ENCODE results near the gene WNT9A.

Gene WNT9A

DNA sequence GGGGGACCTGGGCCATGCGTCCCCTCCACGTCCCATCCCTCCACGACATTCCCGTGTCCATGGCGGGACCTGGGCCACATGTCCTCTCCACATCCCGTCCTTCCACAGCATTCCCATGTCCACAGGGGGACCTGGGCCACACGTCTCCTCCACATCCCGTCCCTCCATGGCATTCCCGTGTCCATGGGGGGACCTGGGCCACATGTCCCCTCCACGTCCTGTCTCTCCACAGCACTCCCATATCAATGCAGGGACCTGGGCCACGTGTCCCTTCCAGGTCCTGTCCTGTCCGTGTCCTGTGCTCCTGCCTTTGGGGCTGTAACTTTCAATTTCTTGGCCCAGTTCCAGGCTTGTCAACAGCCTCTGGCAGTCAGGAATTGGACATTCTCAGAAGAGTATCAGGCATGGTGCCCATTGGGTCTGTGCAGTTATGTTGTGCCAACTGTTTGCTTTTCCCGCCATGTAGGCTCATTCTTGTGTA, 47.1 kb downstream of the WNT9A start:
- Histone ChIP-seq H3K4me3 (ENCODE audit: low read depth, low read length) (no peak overlapping the region), H3K4me1 (ENCODE audit: control insufficient read depth, insufficient read depth, low read length) (no peaks in the 10 kb centered on the region), H3K36me3 (ENCODE audit: control insufficient read depth in 2 of 2, insufficient read depth in 1 of 2, low read length in 2 of 2) (no peaks in the 10 kb centered on the region), H3K9me3 (ENCODE audit: control insufficient read depth, insufficient read depth, low read depth, low read length) (no peaks in the 10 kb centered on the region), H3K27ac (ENCODE audit: extremely low read depth, low read depth, low read length) (no peak overlapping the region)
- ChIA-PET CTCF (interaction anchor here (1.1 kb wide), 1 partner anchor 138 kb away, joined by 3 read pairs; no protein-coding TSS in a partner anchor), POLR2A (no interaction called here)
- TF ChIP-seq ZNF629 (tag by site-specific recombination; IDR thresholded peaks at IDR 0.05) (no peak), ZNF335 (tag by site-specific recombination; conservative IDR thresholded peaks at IDR 0.05) (no peak), ZNF792 (tag by site-specific recombination; IDR thresholded peaks at IDR 0.05) (peak; percentile 77; the same call in 1 of the 2 replicates), ZNF391 (tag by site-specific recombination; IDR thresholded peaks at IDR 0.05; ENCODE audit: borderline replicate concordance, low read depth) (no peak), IKZF3 (tag by site-specific recombination; IDR thresholded peaks at IDR 0.05) (0 out of 2 replicates have a peak, but pooled peaks have one; percentile 17), EGR2 (tag by site-specific recombination; IDR thresholded peaks at IDR 0.05; ENCODE audit: low read depth) (no peak), WT1 (tag by site-specific recombination; IDR thresholded peaks at IDR 0.05) (no peak), ZNF138 (tag by site-specific recombination; IDR thresholded peaks at IDR 0.05; ENCODE audit: borderline replicate concordance) (no peak), KLF10 (tag by site-specific recombination; IDR thresholded peaks at IDR 0.05) (no peak), BCL11A (tag by site-specific recombination; IDR thresholded peaks at IDR 0.05; ENCODE audit: low read depth) (no peak), ZNF658 (tag by site-specific recombination; IDR thresholded peaks at IDR 0.05) (0 out of 2 replicates have a peak, but pooled peaks have one; percentile 48), ZNF2 (tag by site-specific recombination; IDR thresholded peaks at IDR 0.05) (no peak), PRDM1 (tag by site-specific recombination; IDR thresholded peaks at IDR 0.05) (no peak), HOXC10 (CRISPR knock-in tag; IDR thresholded peaks at IDR 0.05) (no peak), ZNF654 (tag by site-specific recombination; IDR thresholded peaks at IDR 0.05; ENCODE audit: low read depth) (no peak), ZNF423 (tag by site-specific recombination; IDR thresholded peaks at IDR 0.05) (no peak), ZNF350 (tag by site-specific recombination; IDR thresholded peaks at IDR 0.05) (no peak), ZNF354C (tag by site-specific recombination; IDR thresholded peaks at IDR 0.05; ENCODE audit: borderline replicate concordance, low read depth) (no peak), KLF16 (tag by site-specific recombination; IDR thresholded peaks at IDR 0.05) (no peak), TCF7L2 (IDR thresholded peaks at IDR 0.05; ENCODE audit: borderline replicate concordance, low read depth, low read length) (no peak), ZNF146 (tag by site-specific recombination; IDR thresholded peaks at IDR 0.05) (no peak)
- TF ChIP-seq, protein P1, sequence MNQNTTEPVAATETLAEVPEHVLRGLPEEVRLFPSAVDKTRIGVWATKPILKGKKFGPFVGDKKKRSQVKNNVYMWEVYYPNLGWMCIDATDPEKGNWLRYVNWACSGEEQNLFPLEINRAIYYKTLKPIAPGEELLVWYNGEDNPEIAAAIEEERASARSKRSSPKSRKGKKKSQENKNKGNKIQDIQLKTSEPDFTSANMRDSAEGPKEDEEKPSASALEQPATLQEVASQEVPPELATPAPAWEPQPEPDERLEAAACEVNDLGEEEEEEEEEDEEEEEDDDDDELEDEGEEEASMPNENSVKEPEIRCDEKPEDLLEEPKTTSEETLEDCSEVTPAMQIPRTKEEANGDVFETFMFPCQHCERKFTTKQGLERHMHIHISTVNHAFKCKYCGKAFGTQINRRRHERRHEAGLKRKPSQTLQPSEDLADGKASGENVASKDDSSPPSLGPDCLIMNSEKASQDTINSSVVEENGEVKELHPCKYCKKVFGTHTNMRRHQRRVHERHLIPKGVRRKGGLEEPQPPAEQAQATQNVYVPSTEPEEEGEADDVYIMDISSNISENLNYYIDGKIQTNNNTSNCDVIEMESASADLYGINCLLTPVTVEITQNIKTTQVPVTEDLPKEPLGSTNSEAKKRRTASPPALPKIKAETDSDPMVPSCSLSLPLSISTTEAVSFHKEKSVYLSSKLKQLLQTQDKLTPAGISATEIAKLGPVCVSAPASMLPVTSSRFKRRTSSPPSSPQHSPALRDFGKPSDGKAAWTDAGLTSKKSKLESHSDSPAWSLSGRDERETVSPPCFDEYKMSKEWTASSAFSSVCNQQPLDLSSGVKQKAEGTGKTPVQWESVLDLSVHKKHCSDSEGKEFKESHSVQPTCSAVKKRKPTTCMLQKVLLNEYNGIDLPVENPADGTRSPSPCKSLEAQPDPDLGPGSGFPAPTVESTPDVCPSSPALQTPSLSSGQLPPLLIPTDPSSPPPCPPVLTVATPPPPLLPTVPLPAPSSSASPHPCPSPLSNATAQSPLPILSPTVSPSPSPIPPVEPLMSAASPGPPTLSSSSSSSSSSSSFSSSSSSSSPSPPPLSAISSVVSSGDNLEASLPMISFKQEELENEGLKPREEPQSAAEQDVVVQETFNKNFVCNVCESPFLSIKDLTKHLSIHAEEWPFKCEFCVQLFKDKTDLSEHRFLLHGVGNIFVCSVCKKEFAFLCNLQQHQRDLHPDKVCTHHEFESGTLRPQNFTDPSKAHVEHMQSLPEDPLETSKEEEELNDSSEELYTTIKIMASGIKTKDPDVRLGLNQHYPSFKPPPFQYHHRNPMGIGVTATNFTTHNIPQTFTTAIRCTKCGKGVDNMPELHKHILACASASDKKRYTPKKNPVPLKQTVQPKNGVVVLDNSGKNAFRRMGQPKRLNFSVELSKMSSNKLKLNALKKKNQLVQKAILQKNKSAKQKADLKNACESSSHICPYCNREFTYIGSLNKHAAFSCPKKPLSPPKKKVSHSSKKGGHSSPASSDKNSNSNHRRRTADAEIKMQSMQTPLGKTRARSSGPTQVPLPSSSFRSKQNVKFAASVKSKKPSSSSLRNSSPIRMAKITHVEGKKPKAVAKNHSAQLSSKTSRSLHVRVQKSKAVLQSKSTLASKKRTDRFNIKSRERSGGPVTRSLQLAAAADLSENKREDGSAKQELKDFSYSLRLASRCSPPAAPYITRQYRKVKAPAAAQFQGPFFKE (tag by site-specific recombination; IDR thresholded peaks at IDR 0.05; ENCODE audit: borderline replicate concordance), result no peak
- TF ChIP-seq, protein P2, sequence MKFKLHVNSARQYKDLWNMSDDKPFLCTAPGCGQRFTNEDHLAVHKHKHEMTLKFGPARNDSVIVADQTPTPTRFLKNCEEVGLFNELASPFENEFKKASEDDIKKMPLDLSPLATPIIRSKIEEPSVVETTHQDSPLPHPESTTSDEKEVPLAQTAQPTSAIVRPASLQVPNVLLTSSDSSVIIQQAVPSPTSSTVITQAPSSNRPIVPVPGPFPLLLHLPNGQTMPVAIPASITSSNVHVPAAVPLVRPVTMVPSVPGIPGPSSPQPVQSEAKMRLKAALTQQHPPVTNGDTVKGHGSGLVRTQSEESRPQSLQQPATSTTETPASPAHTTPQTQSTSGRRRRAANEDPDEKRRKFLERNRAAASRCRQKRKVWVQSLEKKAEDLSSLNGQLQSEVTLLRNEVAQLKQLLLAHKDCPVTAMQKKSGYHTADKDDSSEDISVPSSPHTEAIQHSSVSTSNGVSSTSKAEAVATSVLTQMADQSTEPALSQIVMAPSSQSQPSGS (tag by site-specific recombination; IDR thresholded peaks at IDR 0.05; ENCODE audit: low read depth), result no peak
- TF ChIP-seq, protein P3, sequence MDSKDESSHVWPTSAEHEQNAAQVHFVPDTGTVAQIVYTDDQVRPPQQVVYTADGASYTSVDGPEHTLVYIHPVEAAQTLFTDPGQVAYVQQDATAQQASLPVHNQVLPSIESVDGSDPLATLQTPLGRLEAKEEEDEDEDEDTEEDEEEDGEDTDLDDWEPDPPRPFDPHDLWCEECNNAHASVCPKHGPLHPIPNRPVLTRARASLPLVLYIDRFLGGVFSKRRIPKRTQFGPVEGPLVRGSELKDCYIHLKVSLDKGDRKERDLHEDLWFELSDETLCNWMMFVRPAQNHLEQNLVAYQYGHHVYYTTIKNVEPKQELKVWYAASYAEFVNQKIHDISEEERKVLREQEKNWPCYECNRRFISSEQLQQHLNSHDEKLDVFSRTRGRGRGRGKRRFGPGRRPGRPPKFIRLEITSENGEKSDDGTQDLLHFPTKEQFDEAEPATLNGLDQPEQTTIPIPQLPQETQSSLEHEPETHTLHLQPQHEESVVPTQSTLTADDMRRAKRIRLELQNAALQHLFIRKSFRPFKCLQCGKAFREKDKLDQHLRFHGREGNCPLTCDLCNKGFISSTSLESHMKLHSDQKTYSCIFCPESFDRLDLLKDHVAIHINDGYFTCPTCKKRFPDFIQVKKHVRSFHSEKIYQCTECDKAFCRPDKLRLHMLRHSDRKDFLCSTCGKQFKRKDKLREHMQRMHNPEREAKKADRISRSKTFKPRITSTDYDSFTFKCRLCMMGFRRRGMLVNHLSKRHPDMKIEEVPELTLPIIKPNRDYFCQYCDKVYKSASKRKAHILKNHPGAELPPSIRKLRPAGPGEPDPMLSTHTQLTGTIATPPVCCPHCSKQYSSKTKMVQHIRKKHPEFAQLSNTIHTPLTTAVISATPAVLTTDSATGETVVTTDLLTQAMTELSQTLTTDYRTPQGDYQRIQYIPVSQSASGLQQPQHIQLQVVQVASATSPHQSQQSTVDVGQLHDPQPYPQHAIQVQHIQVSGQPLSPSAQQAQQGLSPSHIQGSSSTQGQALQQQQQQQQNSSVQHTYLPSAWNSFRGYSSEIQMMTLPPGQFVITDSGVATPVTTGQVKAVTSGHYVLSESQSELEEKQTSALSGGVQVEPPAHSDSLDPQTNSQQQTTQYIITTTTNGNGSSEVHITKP (tag by site-specific recombination; IDR thresholded peaks at IDR 0.05), result no peak
- TF ChIP-seq, protein P4, sequence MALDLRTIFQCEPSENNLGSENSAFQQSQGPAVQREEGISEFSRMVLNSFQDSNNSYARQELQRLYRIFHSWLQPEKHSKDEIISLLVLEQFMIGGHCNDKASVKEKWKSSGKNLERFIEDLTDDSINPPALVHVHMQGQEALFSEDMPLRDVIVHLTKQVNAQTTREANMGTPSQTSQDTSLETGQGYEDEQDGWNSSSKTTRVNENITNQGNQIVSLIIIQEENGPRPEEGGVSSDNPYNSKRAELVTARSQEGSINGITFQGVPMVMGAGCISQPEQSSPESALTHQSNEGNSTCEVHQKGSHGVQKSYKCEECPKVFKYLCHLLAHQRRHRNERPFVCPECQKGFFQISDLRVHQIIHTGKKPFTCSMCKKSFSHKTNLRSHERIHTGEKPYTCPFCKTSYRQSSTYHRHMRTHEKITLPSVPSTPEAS (tag by site-specific recombination; IDR thresholded peaks at IDR 0.05), result no peak
- TF ChIP-seq, protein P5, sequence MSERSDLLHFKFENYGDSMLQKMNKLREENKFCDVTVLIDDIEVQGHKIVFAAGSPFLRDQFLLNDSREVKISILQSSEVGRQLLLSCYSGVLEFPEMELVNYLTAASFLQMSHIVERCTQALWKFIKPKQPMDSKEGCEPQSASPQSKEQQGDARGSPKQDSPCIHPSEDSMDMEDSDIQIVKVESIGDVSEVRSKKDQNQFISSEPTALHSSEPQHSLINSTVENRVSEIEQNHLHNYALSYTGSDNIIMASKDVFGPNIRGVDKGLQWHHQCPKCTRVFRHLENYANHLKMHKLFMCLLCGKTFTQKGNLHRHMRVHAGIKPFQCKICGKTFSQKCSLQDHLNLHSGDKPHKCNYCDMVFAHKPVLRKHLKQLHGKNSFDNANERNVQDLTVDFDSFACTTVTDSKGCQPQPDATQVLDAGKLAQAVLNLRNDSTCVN (tag by site-specific recombination; optimal IDR thresholded peaks at IDR 0.05), result no peak

Measured in HEK293 (cell line).